Daoy (cell line): Measurements from ENCODE around the gene SLC16A4. TPM values are rescaled to one million over a fixed set of nuclear protein-coding genes. Genes with fewer than 3 reads are reported as not detected.
A peak's percentile ranks its signal among the peaks of the same experiment; 100 is the strongest.
"Not testable (repeated sequence)": the region's sequence is repeated elsewhere in the genome, so short reads cannot be mapped to it uniquely, and the experiment has no call there.

Source experiments
- DNase-seq: peaks from one replicate; pipeline ENCODE4 v3.0.0-alpha.2; 2015; ENCODE audit warnings: low read depth
- total RNA-seq: library from RNA; depleted of rRNA; stranded (reverse); fragments of >200 nt; shearing (Covaris generic); gene quantifications from 2 replicates; pipeline ENCODE4 v1.2.3, GENCODE V29; 2014; rRNA removed

The SLC16A4 gene
- total RNA-seq, result 3.9 and 6.8 TPM in 2 replicates

DNA sequence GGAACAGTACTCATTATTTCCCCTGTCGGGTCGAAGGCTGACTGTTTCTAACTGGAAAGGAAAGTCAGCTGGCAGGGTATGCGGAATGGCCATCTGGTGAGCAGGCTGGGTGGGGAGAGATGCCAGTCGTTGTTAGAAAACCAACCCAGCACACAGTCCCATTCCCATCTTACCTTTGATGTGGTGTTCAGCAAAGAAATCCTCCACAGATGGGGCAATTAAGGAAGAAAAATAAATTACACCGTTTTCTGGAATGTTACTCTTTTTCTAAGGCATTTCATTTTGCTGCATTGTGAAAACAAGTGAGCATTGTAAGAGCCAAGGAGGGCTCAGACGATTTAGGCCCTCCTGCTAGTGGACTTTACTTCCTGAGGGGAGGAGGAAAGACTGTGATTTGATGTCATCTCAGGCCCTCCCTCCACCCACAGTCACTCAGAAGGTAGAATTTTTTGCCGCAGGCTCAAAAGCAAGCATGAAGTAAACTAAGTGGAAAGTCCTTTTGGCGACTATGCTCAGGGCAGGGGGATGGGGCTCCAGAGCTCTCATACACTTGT is at the start of gene SLC16A4:
Gene SLC16A4 (minus strand): TSS at position 335 of the 554 bp plus-strand sequence. CDS start 1,703 bp downstream, outside the sequence.
- peak; percentile 75 for DNase-seq

GRCh38 chr1:110439873-110440272 is 49.0 kb upstream of the SLC16A4 start:
- not testable (repeated sequence) for DNase-seq

- DNase-seq, result no peak
Measured at GRCh38 chr1:110438893-110439292, 48.1 kb upstream of the SLC16A4 start.

- not testable (repeated sequence) for DNase-seq
Measured at GRCh38 chr1:110437645-110438299, 46.9 kb upstream of the SLC16A4 start.

- DNase-seq, result peak; percentile 52
Measured at GRCh38 chr1:110436635-110437034, 45.8 kb upstream of the SLC16A4 start.

- DNase-seq, result no peak
Measured at GRCh38 chr1:110434946-110435345, 44.1 kb upstream of the SLC16A4 start.

GRCh38 chr1:110433803-110434202 is 43.0 kb upstream of the SLC16A4 start:
- peak; percentile 73 for DNase-seq

DNA sequence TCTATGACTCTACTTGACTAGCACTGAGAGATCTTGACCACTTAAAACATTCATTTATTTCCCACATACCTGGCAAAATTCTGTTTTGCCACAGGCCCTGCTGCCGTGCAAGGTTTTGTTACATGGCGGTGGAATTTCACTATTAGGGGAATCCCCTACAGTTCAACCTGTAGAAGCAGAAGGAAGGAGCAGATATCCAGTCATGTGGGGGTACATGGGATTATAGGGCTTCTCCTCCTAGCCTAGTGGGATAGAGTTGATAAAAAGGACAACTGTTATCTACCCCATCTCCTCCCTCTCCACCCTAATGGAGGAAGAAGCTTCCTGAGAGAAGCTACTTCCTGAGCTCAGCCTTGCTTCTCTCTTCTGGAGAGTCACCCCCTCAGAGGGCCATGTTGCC is 42.4 kb upstream of the SLC16A4 start:
- no peak for DNase-seq

DNA sequence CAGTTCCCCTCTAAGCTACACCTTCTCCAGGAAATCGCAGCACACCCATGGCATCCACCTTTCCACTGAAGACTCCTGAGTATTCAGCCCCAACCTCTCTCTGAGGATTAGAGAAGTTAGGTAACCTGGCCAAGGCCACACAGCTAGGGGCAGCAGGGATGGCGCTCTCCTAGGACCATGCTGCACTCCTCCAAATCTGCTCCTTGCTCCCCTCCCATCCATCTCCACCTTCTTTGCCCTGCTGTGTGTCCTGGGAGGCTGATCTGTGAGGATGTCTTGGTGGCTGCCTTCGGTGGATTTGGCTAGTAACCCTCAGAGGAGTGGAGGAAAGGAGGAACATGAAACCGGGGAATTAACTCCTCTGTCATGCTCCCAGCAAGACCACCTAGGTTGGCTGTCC is 40.1 kb upstream of the SLC16A4 start:
- DNase-seq, result no peak

- DNase-seq, result no peak
Measured at GRCh38 chr1:110430366-110430765, 39.5 kb upstream of the SLC16A4 start.

DNA sequence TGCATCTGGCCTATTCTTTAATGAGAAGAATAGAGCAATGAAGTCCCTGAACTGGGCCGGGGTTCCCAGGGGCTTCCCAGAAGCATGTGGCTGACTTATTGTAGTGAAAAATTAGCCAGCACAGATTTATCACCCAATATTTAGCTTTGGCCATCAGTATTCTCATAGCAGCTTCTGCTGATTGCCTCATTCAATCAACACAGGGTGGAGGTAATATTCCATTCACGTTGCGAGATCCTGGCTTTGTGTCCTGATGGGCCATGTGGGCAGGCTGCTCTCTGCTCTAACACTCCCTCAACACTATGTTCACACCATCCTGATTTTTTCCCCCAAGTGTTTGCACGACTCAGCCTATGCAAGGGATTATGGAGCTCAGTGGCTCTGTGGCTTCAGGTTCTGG is 38.1 kb upstream of the SLC16A4 start:
- DNase-seq, result no peak

GRCh38 chr1:110426854-110427253 is 36.0 kb upstream of the SLC16A4 start:
- no peak for DNase-seq

GRCh38 chr1:110425612-110426152 is 34.9 kb upstream of the SLC16A4 start:
- no peak for DNase-seq

DNA sequence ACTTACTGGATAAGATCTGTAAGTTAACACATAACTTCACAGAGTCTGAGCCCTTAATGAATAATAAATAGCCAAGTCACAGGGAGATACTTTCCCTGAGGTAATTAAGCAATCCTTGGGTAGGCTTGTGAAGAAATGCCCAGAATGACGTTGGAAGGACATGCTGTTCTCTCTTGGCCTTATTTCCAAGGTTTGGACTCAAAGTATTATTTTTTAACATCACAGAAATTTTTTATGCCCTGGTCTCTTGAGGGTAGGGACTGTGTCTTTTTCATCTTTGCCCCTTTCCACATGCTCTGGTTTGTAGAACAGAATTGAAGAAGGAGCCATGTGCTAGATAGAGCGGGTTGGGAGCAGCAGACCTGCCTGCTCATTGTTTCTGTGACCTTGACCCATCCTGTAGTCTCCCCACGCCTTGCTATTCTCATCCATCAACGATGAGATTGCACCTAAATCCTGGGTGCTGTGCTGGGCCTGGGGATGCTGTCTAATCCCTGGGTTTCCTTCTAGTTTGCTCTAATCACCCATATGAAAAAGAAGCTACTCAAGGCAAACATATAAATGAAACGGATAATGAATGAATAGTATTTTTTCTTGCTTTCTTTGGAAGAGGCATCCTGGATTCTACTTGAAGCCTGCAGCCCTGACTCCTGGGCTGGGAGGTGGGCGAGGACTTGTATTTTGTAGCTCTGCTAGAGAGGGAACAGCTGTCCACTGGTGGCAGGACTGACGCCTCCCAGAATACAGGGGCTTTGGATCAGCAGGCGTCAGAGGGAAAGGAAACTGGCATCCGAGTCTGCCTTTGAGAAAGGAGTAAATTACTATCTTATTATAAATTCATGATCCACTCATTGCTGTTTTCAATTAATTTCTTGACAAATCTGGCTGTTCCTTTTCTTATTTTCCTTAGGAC is 34.1 kb upstream of the SLC16A4 start:
- DNase-seq, result no peak

GRCh38 chr1:110420874-110421793 is 30.3 kb upstream of the SLC16A4 start:
- peak; percentile 55 for DNase-seq

DNA sequence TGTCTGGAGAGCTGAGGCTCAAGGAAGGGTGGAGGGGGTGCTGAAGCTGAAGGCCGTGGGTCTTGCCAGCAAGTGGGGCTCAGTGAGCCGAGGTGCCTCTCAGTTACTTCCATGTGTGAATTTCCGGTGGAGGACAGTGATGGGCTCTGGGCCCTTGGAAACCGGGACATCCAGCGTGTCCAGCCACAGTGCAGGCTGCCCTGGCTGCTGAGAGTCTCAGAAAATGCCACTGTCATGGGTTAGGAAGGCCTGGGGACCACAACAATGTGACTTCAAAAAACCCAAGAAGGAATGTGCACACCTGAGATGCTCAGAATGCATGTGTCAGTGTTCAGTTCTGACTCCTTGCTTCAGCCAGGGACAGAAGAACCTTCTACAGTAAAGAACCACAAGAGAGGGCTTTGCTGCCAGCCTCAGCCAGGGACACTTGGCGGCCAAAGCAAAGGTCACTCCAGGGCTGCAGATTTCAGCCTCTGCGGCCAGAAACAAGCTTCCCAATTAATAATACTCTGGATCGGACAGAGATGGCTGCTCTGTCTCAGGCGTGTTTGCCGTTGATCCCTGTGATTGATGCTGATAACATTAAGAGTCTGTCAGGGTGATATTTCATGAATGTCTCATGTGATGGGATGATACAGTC is 29.3 kb upstream of the SLC16A4 start:
- no peak for DNase-seq

DNA sequence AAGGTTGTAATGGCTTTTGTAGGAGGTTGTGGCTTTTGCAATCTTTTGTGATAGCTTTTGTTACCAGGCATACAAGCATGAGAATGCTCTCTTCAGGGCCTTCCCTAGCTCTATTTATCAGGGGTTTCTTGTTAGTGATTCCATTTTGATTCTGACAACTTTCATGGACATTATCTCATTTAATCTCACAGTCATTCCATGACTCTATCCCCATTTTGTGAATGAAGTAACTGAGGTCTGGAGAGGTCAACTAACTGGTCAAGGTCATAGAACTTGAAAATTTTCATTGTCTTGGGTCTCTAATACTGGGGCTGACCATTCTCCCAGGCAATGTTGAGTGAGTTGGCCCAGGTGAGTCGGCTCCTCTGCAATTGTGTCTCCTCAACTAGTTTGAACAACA is 27.9 kb upstream of the SLC16A4 start:
- no peak for DNase-seq

- not testable (repeated sequence) for DNase-seq
Measured at GRCh38 chr1:110413045-110413444, 22.2 kb upstream of the SLC16A4 start.

GRCh38 chr1:110412576-110412975 is 21.8 kb upstream of the SLC16A4 start:
- peak; percentile 83 for DNase-seq

GRCh38 chr1:110411173-110411735 is 20.4 kb upstream of the SLC16A4 start:
- DNase-seq, result no peak
